Measurements from ENCODE around the gene ITGB1.

The ITGB1 gene

DNA sequence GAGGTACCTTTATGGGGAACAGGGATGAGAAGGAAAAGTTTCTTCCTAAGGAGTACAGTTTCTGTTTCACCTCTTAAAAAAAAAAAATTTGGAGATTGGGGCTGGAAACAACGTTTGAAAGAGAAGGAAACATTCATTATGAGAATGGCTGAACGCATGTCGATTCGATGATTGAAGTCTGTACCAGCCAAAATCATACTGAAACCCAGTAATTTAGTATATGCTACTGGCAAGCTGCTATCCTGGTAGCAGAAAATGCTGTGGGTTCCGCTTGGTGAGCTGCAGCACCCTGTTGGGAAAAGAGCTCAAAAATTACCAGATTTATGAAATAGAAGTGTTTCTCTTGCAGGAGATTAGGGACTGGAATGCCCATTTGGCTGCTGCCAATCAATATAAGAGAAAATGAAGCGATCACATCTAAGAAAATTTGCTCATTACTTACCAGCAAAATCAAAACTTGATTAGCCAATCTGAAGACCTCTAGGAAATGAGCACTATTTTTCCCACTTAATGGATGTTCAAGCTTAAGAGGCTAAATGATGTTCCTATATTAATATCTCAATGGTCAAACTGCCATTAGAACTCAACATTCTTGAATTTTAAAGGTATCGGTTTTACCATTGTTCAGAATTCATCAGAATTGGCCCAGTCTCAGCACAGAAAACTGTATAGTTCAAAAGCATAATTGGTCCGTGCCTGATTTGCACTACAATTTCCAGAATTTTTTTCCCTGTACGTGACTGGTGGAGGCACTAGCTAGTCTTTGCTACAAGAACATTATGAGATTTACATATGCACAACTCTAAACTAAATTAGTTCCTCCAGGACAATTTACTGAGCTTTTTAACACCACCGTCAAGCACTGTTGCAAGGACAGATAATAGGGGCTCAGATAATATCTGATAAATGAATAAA is 1.2 kb upstream of the ITGB1 start:
- H3K4me3 ChIP-seq (ENCODE audit: low read length) = peak overlapping the region; percentile 82

GRCh38 chr10:32957341-32958084 is 517 bp downstream of the ITGB1 start:
- no peak for DNase-seq (ENCODE audit: low read depth)
- H3K4me3 ChIP-seq (ENCODE audit: low read length) = peak overlapping the region; percentile 78
- no peak for TF ChIP-seq CTCF (conservative IDR thresholded peaks at IDR 0.05; ENCODE audit: low read depth, low read length)

More for the DNA sequence above, 1.2 kb upstream of the ITGB1 start:
- TF ChIP-seq CTCF (conservative IDR thresholded peaks at IDR 0.05; ENCODE audit: low read depth, low read length) = no peak
- no peak for DNase-seq (ENCODE audit: low read depth)

- H3K4me3 ChIP-seq (ENCODE audit: low read length) = peak overlapping the region; percentile 78
- DNase-seq (ENCODE audit: low read depth) = no peak
- no peak for TF ChIP-seq CTCF (conservative IDR thresholded peaks at IDR 0.05; ENCODE audit: low read depth, low read length)
Observed at GRCh38 chr10:32956365-32957197, 1.4 kb downstream of the ITGB1 start.

GRCh38 chr10:32955790-32956189 is 2.2 kb downstream of the ITGB1 start:
- H3K4me3 ChIP-seq (ENCODE audit: low read length) = peak overlapping the region; percentile 78
- DNase-seq (ENCODE audit: low read depth) = no peak
- TF ChIP-seq CTCF (conservative IDR thresholded peaks at IDR 0.05; ENCODE audit: low read depth, low read length) = no peak

GRCh38 chr10:32955299-32955772 is 2.7 kb downstream of the ITGB1 start:
- no peak for DNase-seq (ENCODE audit: low read depth)
- peak overlapping the region; percentile 78 for H3K4me3 ChIP-seq (ENCODE audit: low read length)
- no peak for TF ChIP-seq CTCF (conservative IDR thresholded peaks at IDR 0.05; ENCODE audit: low read depth, low read length)

DNA sequence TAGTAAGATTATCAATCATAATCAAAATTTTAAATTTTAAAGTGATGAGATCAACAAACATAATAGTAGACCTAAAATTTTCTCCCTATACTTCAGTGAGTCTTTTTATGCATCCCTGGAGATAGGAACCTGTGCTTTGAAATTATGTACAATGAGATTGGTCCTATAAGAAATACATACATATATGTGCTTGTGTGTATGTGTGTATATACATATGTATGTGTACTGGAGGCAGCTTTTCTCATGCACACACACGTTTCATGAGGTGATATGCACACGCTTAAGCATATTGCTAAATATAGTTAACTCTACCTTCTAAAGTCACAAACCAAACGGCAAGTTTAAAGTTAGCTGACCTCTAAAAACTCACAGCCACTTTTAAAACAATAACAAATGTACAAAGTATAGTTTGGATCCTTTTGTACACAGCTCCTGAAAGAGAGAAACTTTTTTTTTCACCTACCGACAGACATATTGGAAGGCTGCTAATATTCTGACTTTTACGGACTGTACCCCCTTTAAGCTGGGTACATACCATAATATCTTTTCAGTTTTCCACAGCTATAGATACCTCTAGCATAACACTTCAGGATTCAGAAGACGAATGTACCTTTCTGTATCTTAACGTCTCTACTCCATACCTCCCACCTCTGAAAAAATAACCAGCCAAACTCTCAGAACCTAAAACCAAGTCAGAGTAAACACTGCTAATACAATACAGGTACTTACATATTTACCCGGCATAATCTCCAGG is 3.3 kb downstream of the ITGB1 start:
- no peak for DNase-seq (ENCODE audit: low read depth)
- H3K4me3 ChIP-seq (ENCODE audit: low read length) = peak overlapping the region; percentile 78
- no peak for TF ChIP-seq CTCF (conservative IDR thresholded peaks at IDR 0.05; ENCODE audit: low read depth, low read length)

All from retinal pigment epithelial cell (primary cell).